Activated B cell treated with CpG ODN at 0.5 μM for 24 hours (primary cell): Measurements from ENCODE around the gene SPATA46. TPM values are rescaled to one million over a fixed set of nuclear protein-coding genes. Genes with fewer than 3 reads are reported as not detected.

Experiments used
- ATAC-seq: fragments of 200-7000 bp; cut with Tn5 transposase; one replicate; pipeline ENCODE4 v1.10.0; 2021; ENCODE audit warnings: low read depth, mild to moderate bottlenecking, moderate library complexity
- CTCF ChIA-PET: fragments of 350-600 bp; sonication (Branson Sonifier 250); formaldehyde crosslinking; loops from one replicate; lab custom pipeline; 2021; ENCODE audit warnings: antibody characterized with exemption; lab: Charles Lee
- POLR2A ChIA-PET: fragments of 350-600 bp; sonication (Branson Sonifier 250); formaldehyde crosslinking; loops from one replicate; lab custom pipeline; 2021; ENCODE audit warnings: antibody characterized with exemption; lab: Charles Lee
- DNase-seq: peaks from one replicate; pipeline ENCODE4 v3.0.0; 2022
- H3K27ac Mint-ChIP-seq: one replicate; pipeline ENCODE4 v1.8.0; 2020; ENCODE audit warnings: mixed read lengths
- H3K27me3 Mint-ChIP-seq: one replicate; pipeline ENCODE4 v1.8.0; 2021; ENCODE audit warnings: mixed read lengths
- H3K36me3 Mint-ChIP-seq: one replicate; pipeline ENCODE4 v1.8.0; 2021; ENCODE audit warnings: low read depth, mixed read lengths
- H3K4me1 Mint-ChIP-seq: one replicate; pipeline ENCODE4 v1.8.0; 2021; ENCODE audit warnings: mixed read lengths
- H3K4me3 Mint-ChIP-seq: one replicate; pipeline ENCODE4 v1.8.0; 2020; ENCODE audit warnings: mild to moderate bottlenecking, mixed read lengths
- H3K9me3 Mint-ChIP-seq: one replicate; pipeline ENCODE4 v1.8.0; 2020; ENCODE audit warnings: mixed read lengths
- intact Hi-C: fragments of 100-400 bp; cut with micrococcal nuclease; formaldehyde crosslinking; loops from one replicate; pipeline ENCODE4 v1.15.1; 2024
- total RNA-seq: library from RNA; stranded (reverse); gene quantifications from 2 replicates; pipeline ENCODE4 v1.2.3, GENCODE V29; 2022
- TF ChIP-seq, protein P1 (sequence below): fragments of 200-600 bp; IDR thresholded peaks from one replicate; pipeline ENCODE4 v1.8.0; 2022; ENCODE audit warnings: antibody characterized with exemption, mild to moderate bottlenecking

SPATA46 gene
- total RNA-seq, 1 donor from 2014 or later, result not detected

DNA sequence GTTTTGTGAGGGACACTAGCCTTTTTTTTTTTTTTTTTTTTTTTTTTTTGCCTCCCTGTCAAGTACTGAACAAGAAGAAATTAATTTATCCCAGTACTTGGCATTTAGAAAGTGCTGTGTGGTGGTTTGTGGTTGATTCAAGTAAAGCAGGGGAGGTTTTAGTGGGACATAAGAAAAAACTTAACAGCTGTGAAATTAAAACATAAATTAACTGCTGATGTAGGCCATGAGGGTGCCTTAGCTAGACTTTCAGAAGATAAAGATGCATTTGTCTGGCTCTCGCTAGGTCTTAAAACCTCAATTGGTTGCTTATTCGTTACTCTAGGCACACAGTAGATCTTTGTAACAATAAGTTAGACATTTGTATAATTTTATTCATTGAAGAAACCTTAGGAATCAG, 52.3 kb downstream of the SPATA46 start:
- Mint-ChIP-seq H3K4me3 (no peak overlapping the region), H3K27ac (no peak overlapping the region), H3K4me1 (no peaks in the 10 kb centered on the region), H3K36me3 (no peaks in the 10 kb centered on the region), H3K27me3 (peaks cover 11% of the 10 kb centered on the region), H3K9me3 (no peaks in the 10 kb centered on the region)
- TF ChIP-seq, protein P1, sequence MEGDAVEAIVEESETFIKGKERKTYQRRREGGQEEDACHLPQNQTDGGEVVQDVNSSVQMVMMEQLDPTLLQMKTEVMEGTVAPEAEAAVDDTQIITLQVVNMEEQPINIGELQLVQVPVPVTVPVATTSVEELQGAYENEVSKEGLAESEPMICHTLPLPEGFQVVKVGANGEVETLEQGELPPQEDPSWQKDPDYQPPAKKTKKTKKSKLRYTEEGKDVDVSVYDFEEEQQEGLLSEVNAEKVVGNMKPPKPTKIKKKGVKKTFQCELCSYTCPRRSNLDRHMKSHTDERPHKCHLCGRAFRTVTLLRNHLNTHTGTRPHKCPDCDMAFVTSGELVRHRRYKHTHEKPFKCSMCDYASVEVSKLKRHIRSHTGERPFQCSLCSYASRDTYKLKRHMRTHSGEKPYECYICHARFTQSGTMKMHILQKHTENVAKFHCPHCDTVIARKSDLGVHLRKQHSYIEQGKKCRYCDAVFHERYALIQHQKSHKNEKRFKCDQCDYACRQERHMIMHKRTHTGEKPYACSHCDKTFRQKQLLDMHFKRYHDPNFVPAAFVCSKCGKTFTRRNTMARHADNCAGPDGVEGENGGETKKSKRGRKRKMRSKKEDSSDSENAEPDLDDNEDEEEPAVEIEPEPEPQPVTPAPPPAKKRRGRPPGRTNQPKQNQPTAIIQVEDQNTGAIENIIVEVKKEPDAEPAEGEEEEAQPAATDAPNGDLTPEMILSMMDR, result no peak
- CTCF ChIA-PET, result no interaction called here
- intact Hi-C loops, result no loop called here
- no peak for ATAC-seq
- no peak for DNase-seq
- POLR2A ChIA-PET, result no interaction called here

Other genes with a start within 250 kb of the SPATA46 start
- not detected in 2 replicates for gene C1orf226, start 4.9 kb upstream of the SPATA46 start, total RNA-seq
- not detected in 2 replicates for gene SH2D1B, start 35.3 kb upstream of the SPATA46 start, total RNA-seq
- gene UHMK1, start 121.0 kb upstream of the SPATA46 start, total RNA-seq, result 60.7 and 65.6 TPM in 2 replicates
- gene UAP1, start 184.9 kb upstream of the SPATA46 start, total RNA-seq, result 11.6 and 13.4 TPM in 2 replicates